Keratinocyte (primary cell): ENCODE measurements around the gene DMXL2. TPM values are rescaled to one million over a fixed set of nuclear protein-coding genes. Genes with fewer than 3 reads are reported as not detected.

Experiments used
- DNase-seq: peaks from one replicate; pipeline ENCODE4 v3.0.0-alpha.2; 2011; ENCODE audit warnings: low read depth, missing footprints, low spot score
- FAIRE-seq: peaks from 2 replicates; lab custom pipeline; 2011; peaks lifted over from hg19 to GRCh38; lab: Jason Lieb, UNC
- H2AFZ ChIP-seq: 2 replicates; pipeline ENCODE4 v1.6.0; 2012; ENCODE audit warnings: low read length, control low read depth, inconsistent platforms; ENCODE audit not compliant: control insufficient read depth
- H3K27ac ChIP-seq: 2 replicates; pipeline ENCODE4 v1.5.1; 2011; ENCODE audit warnings: low read length; ENCODE audit not compliant: control insufficient read depth, insufficient read depth
- H3K27me3 ChIP-seq: 3 replicates; pipeline ENCODE4 v1.6.0; 2011; ENCODE audit warnings: low read length; ENCODE audit not compliant: control insufficient read depth, insufficient read depth; ENCODE audit errors: extremely low read depth
- H3K36me3 ChIP-seq, 2 experiments: 2 replicates in 1 of 2; 3 replicates in 1 of 2; pipeline ENCODE4 v1.5.1; 2011; ENCODE audit warnings: low read length in 2 of 2, mild to moderate bottlenecking in 1 of 2; ENCODE audit not compliant: control insufficient read depth in 2 of 2, insufficient read depth in 2 of 2; ENCODE audit errors: extremely low read depth in 1 of 2
- H3K4me1 ChIP-seq: 3 replicates; pipeline ENCODE4 v1.5.1; 2011; ENCODE audit warnings: low read length; ENCODE audit not compliant: control insufficient read depth, insufficient read depth; ENCODE audit errors: extremely low read depth
- H3K4me2 ChIP-seq: 3 replicates; pipeline ENCODE4 v1.6.0; 2011; ENCODE audit warnings: low read depth, low read length; ENCODE audit not compliant: control insufficient read depth, insufficient read depth; ENCODE audit errors: extremely low read depth
- H3K4me3 ChIP-seq, 3 experiments: fragments of 200-600 bp in 1 of 3; sonication (generic) in 1 of 3; 2 replicates in 2 of 3; 3 replicates in 1 of 3; pipeline ENCODE4 v1.5.1; 2011 to 2016; ENCODE audit warnings: low read length in 3 of 3, mild to moderate bottlenecking in 3 of 3, control low read depth in 2 of 3, inconsistent platforms in 1 of 3, low read depth in 1 of 3, mixed read lengths in 1 of 3, mixed run types in 1 of 3, moderate library complexity in 1 of 3; ENCODE audit not compliant: control insufficient read depth in 2 of 3, insufficient read depth in 2 of 3; ENCODE audit errors: extremely low read depth in 1 of 3
- H3K79me2 ChIP-seq: 2 replicates; pipeline ENCODE4 v1.6.0; 2012; ENCODE audit warnings: low read length; ENCODE audit not compliant: control insufficient read depth, insufficient read depth
- H3K9ac ChIP-seq: 3 replicates; pipeline ENCODE4 v1.6.0; 2011; ENCODE audit warnings: low read length; ENCODE audit not compliant: control insufficient read depth, insufficient read depth; ENCODE audit errors: extremely low read depth
- H3K9me1 ChIP-seq: 3 replicates; pipeline ENCODE4 v1.6.0; 2011; ENCODE audit warnings: low read length; ENCODE audit not compliant: control insufficient read depth, insufficient read depth; ENCODE audit errors: extremely low read depth
- H3K9me3 ChIP-seq: 2 replicates; pipeline ENCODE4 v1.5.1; 2012; ENCODE audit warnings: low read depth, low read length; ENCODE audit not compliant: control insufficient read depth
- H4K20me1 ChIP-seq: 3 replicates; pipeline ENCODE4 v1.6.0; 2011; ENCODE audit warnings: low read length; ENCODE audit not compliant: control insufficient read depth, insufficient read depth; ENCODE audit errors: extremely low read depth
- EZH2 ChIP-seq: IDR thresholded peaks from one replicate; pipeline ENCODE4 v1.6.1; 2012; ENCODE audit warnings: inconsistent platforms, mild to moderate bottlenecking, low read length, moderate library complexity
- dilution Hi-C: fragments of 300-500 bp; cut with MboI; formaldehyde crosslinking; loops from one replicate; pipeline ENCODE4 v1.7.0; 2020; ENCODE audit warnings: low sequenced_read_pairs; ENCODE audit not compliant: extremely low pct_ligation_motif_present
- polyA plus RNA-seq, 5 experiments: library from polyadenylated mRNA; depleted of rRNA in 3 of 5; stranded (reverse) in 3 of 5; stranded (forward) in 1 of 5; unstranded in 1 of 5; fragments of >200 nt; gene quantifications; 1 replicate in 1 of 5; 2 replicates in 3 of 5; 3 replicates in 1 of 5; pipeline versions ENCODE4 v1.2.1 to v1.2.3, GENCODE V29; 2011 to 2012; ENCODE audit warnings: missing spikeins in 2 of 5, low read depth in 1 of 5, low replicate concordance in 1 of 5
- TF ChIP-seq, protein P1 (sequence below), 3 experiments: IDR thresholded peaks in 1 of 3; conservative IDR thresholded peaks in 1 of 3; optimal IDR thresholded peaks in 1 of 3; 2 replicates in 2 of 3; 3 replicates in 1 of 3; pipeline versions ENCODE3 to v1.5.1; 2011; ENCODE audit warnings: low read length in 3 of 3, mild to moderate bottlenecking in 3 of 3, moderate library complexity in 2 of 3, control low read depth in 1 of 3, inconsistent platforms in 1 of 3; ENCODE audit not compliant: insufficient read depth in 2 of 3; ENCODE audit errors: extremely low read depth in 1 of 3

Gene DMXL2
- polyA plus RNA-seq, 1 donor (not counting 4 experiments of a cell fraction or from before 2014, with no cell fraction given), result 14.9 TPM

DNA sequence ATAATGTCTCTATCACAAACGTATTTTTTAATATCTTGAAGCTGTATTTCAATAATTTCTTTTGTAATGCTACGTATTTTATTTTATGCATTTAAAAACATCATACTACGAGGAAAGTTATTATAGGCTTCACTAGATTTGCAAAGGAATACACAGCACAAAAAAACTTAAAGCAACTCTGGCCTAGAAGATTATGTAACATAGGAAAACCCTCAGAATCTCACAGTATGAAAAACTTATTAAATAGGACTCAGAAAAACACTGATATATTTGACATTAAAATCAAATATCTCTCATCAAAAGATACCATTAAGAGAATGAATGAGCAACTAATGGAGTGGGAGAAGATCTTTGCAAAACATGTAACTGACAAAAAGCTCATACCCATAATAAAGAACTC lies 63.7 kb downstream of the DMXL2 start:
- no peak overlapping the region for H2AFZ ChIP-seq
- dilution Hi-C loops, result no loop called here
- H3K79me2 ChIP-seq, result no peaks in the 10 kb centered on the region
- no peak for FAIRE-seq
- no peak overlapping the region for H3K4me3 ChIP-seq
- no peak for DNase-seq
- H3K27ac ChIP-seq, result no peak overlapping the region
- H3K36me3 ChIP-seq, result no peaks in the 10 kb centered on the region
- TF ChIP-seq, protein P1, sequence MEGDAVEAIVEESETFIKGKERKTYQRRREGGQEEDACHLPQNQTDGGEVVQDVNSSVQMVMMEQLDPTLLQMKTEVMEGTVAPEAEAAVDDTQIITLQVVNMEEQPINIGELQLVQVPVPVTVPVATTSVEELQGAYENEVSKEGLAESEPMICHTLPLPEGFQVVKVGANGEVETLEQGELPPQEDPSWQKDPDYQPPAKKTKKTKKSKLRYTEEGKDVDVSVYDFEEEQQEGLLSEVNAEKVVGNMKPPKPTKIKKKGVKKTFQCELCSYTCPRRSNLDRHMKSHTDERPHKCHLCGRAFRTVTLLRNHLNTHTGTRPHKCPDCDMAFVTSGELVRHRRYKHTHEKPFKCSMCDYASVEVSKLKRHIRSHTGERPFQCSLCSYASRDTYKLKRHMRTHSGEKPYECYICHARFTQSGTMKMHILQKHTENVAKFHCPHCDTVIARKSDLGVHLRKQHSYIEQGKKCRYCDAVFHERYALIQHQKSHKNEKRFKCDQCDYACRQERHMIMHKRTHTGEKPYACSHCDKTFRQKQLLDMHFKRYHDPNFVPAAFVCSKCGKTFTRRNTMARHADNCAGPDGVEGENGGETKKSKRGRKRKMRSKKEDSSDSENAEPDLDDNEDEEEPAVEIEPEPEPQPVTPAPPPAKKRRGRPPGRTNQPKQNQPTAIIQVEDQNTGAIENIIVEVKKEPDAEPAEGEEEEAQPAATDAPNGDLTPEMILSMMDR (optimal IDR thresholded peaks at IDR 0.05 in 1 of 3, IDR thresholded peaks at IDR 0.05 in 1 of 3, conservative IDR thresholded peaks at IDR 0.05 in 1 of 3; ENCODE audit: extremely low read depth in 1 of 3, insufficient read depth in 2 of 3, low read length in 3 of 3), result no peak
- TF ChIP-seq EZH2, result no peak
- no peaks in the 10 kb centered on the region for H3K4me1 ChIP-seq
- no peaks in the 10 kb centered on the region for H3K9me3 ChIP-seq
- H4K20me1 ChIP-seq, result no peaks in the 10 kb centered on the region
- H3K27me3 ChIP-seq, result no peaks in the 10 kb centered on the region
- H3K4me2 ChIP-seq, result no peak overlapping the region
- no peaks in the 10 kb centered on the region for H3K9me1 ChIP-seq
- H3K9ac ChIP-seq, result no peak overlapping the region

DNA sequence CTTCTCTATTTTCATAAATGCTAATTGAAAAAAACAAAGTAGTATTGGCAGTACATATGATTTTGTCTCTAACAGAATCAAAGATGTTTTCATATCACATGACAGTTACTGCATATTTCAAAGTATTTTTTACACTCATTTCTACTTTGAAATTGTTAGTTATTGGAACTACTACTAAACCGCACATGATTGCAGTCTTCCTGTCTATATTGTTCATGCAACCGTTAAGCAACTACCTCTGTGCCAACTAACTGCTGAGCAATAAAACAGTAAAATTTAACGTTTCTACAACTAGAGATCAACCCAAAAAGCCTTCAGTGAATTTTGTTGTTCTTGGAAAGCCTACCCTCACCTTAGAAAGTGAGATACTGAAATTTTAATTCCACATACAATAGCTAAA lies 64.2 kb downstream of the DMXL2 start:
- Histone ChIP-seq H3K9me3 (no peaks in the 10 kb centered on the region), H3K9ac (no peak overlapping the region), H3K9me1 (no peaks in the 10 kb centered on the region), H3K4me1 (no peaks in the 10 kb centered on the region), H4K20me1 (no peaks in the 10 kb centered on the region), H3K4me3 (no peak overlapping the region), H3K4me2 (no peak overlapping the region), H3K27me3 (no peaks in the 10 kb centered on the region), H3K36me3 (no peaks in the 10 kb centered on the region), H3K79me2 (no peaks in the 10 kb centered on the region), H2AFZ (no peak overlapping the region), H3K27ac (no peak overlapping the region)
- dilution Hi-C loops, result no loop called here
- no peak for DNase-seq
- no peak for FAIRE-seq
- TF ChIP-seq, protein P1 (optimal IDR thresholded peaks at IDR 0.05 in 1 of 3, IDR thresholded peaks at IDR 0.05 in 1 of 3, conservative IDR thresholded peaks at IDR 0.05 in 1 of 3; ENCODE audit: extremely low read depth in 1 of 3, insufficient read depth in 2 of 3, low read length in 3 of 3), result no peak
- TF ChIP-seq EZH2, result no peak
